Ramos (cell line): ENCODE measurements around the gene TMEM101.
"Not testable (repeated sequence)": the region's sequence is repeated elsewhere in the genome, so short reads cannot be mapped to it uniquely, and the experiment has no call there.

ENCODE experiments used
- in situ Hi-C: fragments of 300-500 bp; cut with MboI; formaldehyde crosslinking; loops from one replicate; pipeline ENCODE4 v1.14.3; 2022; ENCODE audit warnings: low sequenced_read_pairs; ENCODE audit not compliant: unreplicated experiment

TMEM101 gene

GRCh38 chr17:44002141-44002848 is 12.5 kb downstream of the TMEM101 start:
- in situ Hi-C loops: no loop called here

- in situ Hi-C loops: no loop called here
Observed at GRCh38 chr17:44001461-44001920, 13.3 kb downstream of the TMEM101 start.

GRCh38 chr17:44000871-44001460 is 13.8 kb downstream of the TMEM101 start:
- in situ Hi-C loops: no loop called here

- in situ Hi-C loops: no loop called here
Observed at GRCh38 chr17:44000141-44000860, 14.5 kb downstream of the TMEM101 start.

- in situ Hi-C loops: no loop called here
Observed at GRCh38 chr17:43999024-43999423, 15.7 kb downstream of the TMEM101 start.

- in situ Hi-C loops: no loop called here
Observed at GRCh38 chr17:43998552-43998951, 16.2 kb downstream of the TMEM101 start.

- in situ Hi-C loops: not testable (repeated sequence)
Observed at GRCh38 chr17:43997180-43997579, 17.6 kb downstream of the TMEM101 start.

- in situ Hi-C loops: no loop called here
Observed at GRCh38 chr17:43995150-43995471, 19.7 kb downstream of the TMEM101 start.

GRCh38 chr17:43994272-43995149 is 20.3 kb downstream of the TMEM101 start:
- in situ Hi-C loops: no loop called here

- in situ Hi-C loops: no loop called here
Observed at GRCh38 chr17:43992641-43993040, 22.1 kb downstream of the TMEM101 start.

GRCh38 chr17:43988301-43988700 is 26.5 kb downstream of the TMEM101 start:
- in situ Hi-C loops: no loop called here

- in situ Hi-C loops: no loop called here
Observed at GRCh38 chr17:43987131-43988021, 27.4 kb downstream of the TMEM101 start.

- in situ Hi-C loops: no loop called here
Observed at GRCh38 chr17:43986225-43986981, 28.4 kb downstream of the TMEM101 start.

GRCh38 chr17:43984521-43984920 is 30.2 kb downstream of the TMEM101 start:
- in situ Hi-C loops: no loop called here

GRCh38 chr17:43983515-43984411 is 31.0 kb downstream of the TMEM101 start:
- in situ Hi-C loops: no loop called here

GRCh38 chr17:43983196-43983514 is 31.6 kb downstream of the TMEM101 start:
- in situ Hi-C loops: no loop called here

GRCh38 chr17:43982171-43982570 is 32.6 kb downstream of the TMEM101 start:
- in situ Hi-C loops: no loop called here

- in situ Hi-C loops: no loop called here
Observed at GRCh38 chr17:43979671-43980070, 35.1 kb downstream of the TMEM101 start.
